Activated CD8-positive, alpha-beta T cell treated with anti-CD3 and anti-CD28 coated beads for 36 hours (primary cell): ENCODE results near the gene ASTN2. TPM values are rescaled to one million over a fixed set of nuclear protein-coding genes. Genes with fewer than 3 reads are reported as not detected.

Source experiments
- ATAC-seq: fragments of 200-7000 bp; cut with Tn5 transposase; one replicate; pipeline ENCODE4 v1.10.0; 2021; ENCODE audit warnings: mild to moderate bottlenecking, moderate library complexity
- CTCF ChIA-PET: fragments of 350-600 bp; sonication (Branson Sonifier 250); formaldehyde crosslinking; loops from one replicate; lab custom pipeline; 2021; ENCODE audit warnings: antibody characterized with exemption; lab: Charles Lee
- POLR2A ChIA-PET: fragments of 350-600 bp; sonication (Branson Sonifier 250); formaldehyde crosslinking; loops from one replicate; lab custom pipeline; 2021; ENCODE audit warnings: antibody characterized with exemption; lab: Charles Lee
- DNase-seq: peaks from one replicate; pipeline ENCODE4 v3.0.0-alpha.2; 2020
- H3K27ac Mint-ChIP-seq: one replicate; pipeline ENCODE4 v1.8.0; 2021; ENCODE audit warnings: mild to moderate bottlenecking, mixed read lengths
- H3K27me3 Mint-ChIP-seq: one replicate; pipeline ENCODE4 v1.8.0; 2021; ENCODE audit warnings: mixed read lengths
- H3K36me3 Mint-ChIP-seq: one replicate; pipeline ENCODE4 v1.8.0; 2021; ENCODE audit warnings: low read depth, mixed read lengths
- H3K4me1 Mint-ChIP-seq: one replicate; pipeline ENCODE4 v1.8.0; 2021; ENCODE audit warnings: low read depth, mixed read lengths
- H3K4me3 Mint-ChIP-seq: one replicate; pipeline ENCODE4 v1.8.0; 2021; ENCODE audit warnings: mild to moderate bottlenecking, moderate library complexity, mixed read lengths
- H3K9me3 Mint-ChIP-seq: one replicate; pipeline ENCODE4 v1.8.0; 2021; ENCODE audit warnings: mixed read lengths
- CTCF ChIP-seq: fragments of 200-600 bp; IDR thresholded peaks from one replicate; pipeline ENCODE4 v1.8.0; 2022; ENCODE audit warnings: antibody characterized with exemption, mild to moderate bottlenecking
- intact Hi-C: fragments of 100-400 bp; cut with micrococcal nuclease; formaldehyde crosslinking; loops from one replicate; pipeline ENCODE4 v1.10.0; 2022
- total RNA-seq, 2 experiments: library from RNA; stranded (reverse); gene quantifications; one replicate each; pipeline ENCODE4 v1.2.3, GENCODE V29; 2021

Gene ASTN2
- total RNA-seq, 2 experiments from 2014 or later, result 5.2 to 5.7 TPM

- Mint-ChIP-seq H3K4me3 (no peak overlapping the region), H3K27me3 (no peaks in the 10 kb centered on the region), H3K27ac (no peak overlapping the region), H3K4me1 (no peaks in the 10 kb centered on the region), H3K9me3 (peaks cover 35% of the 10 kb centered on the region), H3K36me3 (peaks cover 16% of the 10 kb centered on the region)
- ChIA-PET POLR2A (no interaction called here), CTCF (no interaction called here)
- DNase-seq (no peak), ATAC-seq (no peak)
- no peak for TF ChIP-seq CTCF
- intact Hi-C loops, result no loop called here
Measured at GRCh38 chr9:116524778-116525470, 889.9 kb downstream of the ASTN2 start.

GRCh38 chr9:116520218-116520617, 894.6 kb downstream of the ASTN2 start:
- intact Hi-C loops, result no loop called here
- ATAC-seq, result no peak

GRCh38 chr9:116516456-116516855, 898.4 kb downstream of the ASTN2 start:
- TF ChIP-seq CTCF, result no peak
- ChIA-PET CTCF (no interaction called here), POLR2A (no interaction called here)
- intact Hi-C loops, result no loop called here
- Mint-ChIP-seq H3K27me3 (no peaks in the 10 kb centered on the region), H3K4me1 (no peaks in the 10 kb centered on the region), H3K4me3 (no peak overlapping the region), H3K36me3 (peaks cover 25% of the 10 kb centered on the region), H3K27ac (no peak overlapping the region), H3K9me3 (peaks cover 47% of the 10 kb centered on the region)
- no peak for DNase-seq
- ATAC-seq, result no peak

More at GRCh38 chr9:116520218-116520617, 894.6 kb downstream of the ASTN2 start:
- peaks cover 24% of the 10 kb centered on the region for H3K36me3 Mint-ChIP-seq
- H3K4me3 Mint-ChIP-seq, result no peak overlapping the region
- peaks cover 53% of the 10 kb centered on the region for H3K9me3 Mint-ChIP-seq
- DNase-seq, result no peak
- H3K4me1 Mint-ChIP-seq, result no peaks in the 10 kb centered on the region
- TF ChIP-seq CTCF, result no peak
- H3K27me3 Mint-ChIP-seq, result no peaks in the 10 kb centered on the region
- ChIA-PET CTCF (no interaction called here), POLR2A (no interaction called here)
- no peak overlapping the region for H3K27ac Mint-ChIP-seq

GRCh38 chr9:116515541-116515940, 899.3 kb downstream of the ASTN2 start:
- DNase-seq, result no peak
- CTCF ChIA-PET, result no interaction called here
- H3K27ac Mint-ChIP-seq, result no peak overlapping the region
- ATAC-seq, result no peak
- TF ChIP-seq CTCF, result no peak
- H3K36me3 Mint-ChIP-seq, result peaks cover 21% of the 10 kb centered on the region
- intact Hi-C loops, result no loop called here
- no peak overlapping the region for H3K4me3 Mint-ChIP-seq
- peaks cover 41% of the 10 kb centered on the region for H3K9me3 Mint-ChIP-seq
- no peaks in the 10 kb centered on the region for H3K4me1 Mint-ChIP-seq
- POLR2A ChIA-PET, result no interaction called here
- no peaks in the 10 kb centered on the region for H3K27me3 Mint-ChIP-seq

GRCh38 chr9:116506685-116507084, 908.2 kb downstream of the ASTN2 start:
- intact Hi-C loops, result no loop called here

More at GRCh38 chr9:116506685-116507084, 908.2 kb downstream of the ASTN2 start:
- ChIA-PET POLR2A (no interaction called here), CTCF (no interaction called here)
- TF ChIP-seq CTCF, result no peak
- ATAC-seq (no peak), DNase-seq (no peak)
- H3K27ac Mint-ChIP-seq, result no peak overlapping the region
- H3K4me1 Mint-ChIP-seq, result no peaks in the 10 kb centered on the region
- no peak overlapping the region for H3K4me3 Mint-ChIP-seq
- H3K36me3 Mint-ChIP-seq, result peaks cover 2% of the 10 kb centered on the region
- no peaks in the 10 kb centered on the region for H3K27me3 Mint-ChIP-seq
- H3K9me3 Mint-ChIP-seq, result peaks cover 7% of the 10 kb centered on the region
